Transverse colon (tissue), 4 donors: ENCODE measurements around the gene SLC30A3. TPM values are rescaled to one million over a fixed set of nuclear protein-coding genes. Genes with fewer than 3 reads are reported as not detected.

ENCODE experiments used
- DNase-seq: peaks from one replicate; pipeline ENCODE4 v3.0.0-alpha.2; 2019
- H3K27ac ChIP-seq, 4 donors: fragments of 200-600 bp; sonication (generic); 2 replicates each; pipeline ENCODE4 v1.5.1; 2016 to 2018; ENCODE audit warnings: inconsistent platforms in 4 of 4
- H3K27me3 ChIP-seq: fragments of 200-600 bp; sonication (generic); 2 replicates; pipeline ENCODE4 v1.5.1; 2017; ENCODE audit warnings: inconsistent platforms
- H3K36me3 ChIP-seq, 4 donors: fragments of 200-600 bp; sonication (generic); 2 replicates each; pipeline ENCODE4 v1.5.1; 2017 to 2019; ENCODE audit warnings: inconsistent platforms in 4 of 4
- H3K4me1 ChIP-seq, 4 donors: fragments of 200-600 bp; sonication (generic); 2 replicates each; pipeline ENCODE4 v1.5.1; 2017 to 2020; ENCODE audit warnings: inconsistent platforms in 4 of 4
- H3K4me3 ChIP-seq, 4 donors: fragments of 200-600 bp; sonication (generic); 1 replicate in 1 of 4; 2 replicates in 3 of 4; pipeline versions ENCODE4 v1.5.1 to v1.6.1; 2017 to 2019; ENCODE audit warnings: inconsistent platforms in 4 of 4
- H3K9me3 ChIP-seq, 2 donors: fragments of 200-600 bp; sonication (generic); 2 replicates each; pipeline ENCODE4 v1.5.1; 2017 to 2019; ENCODE audit warnings: inconsistent platforms in 2 of 2
- CTCF ChIP-seq, 5 experiments: fragments of 200-600 bp in 3 of 5; fragments of 450-650 bp in 2 of 5; sonication (generic) in 3 of 5; IDR thresholded peaks; 1 replicate in 2 of 5; 2 replicates in 3 of 5; pipeline ENCODE4 v1.5.1; 2016 to 2017; ENCODE audit warnings: antibody characterized with exemption in 5 of 5, inconsistent platforms in 3 of 5, mild to moderate bottlenecking in 2 of 5, moderate library complexity in 1 of 5
- EP300 ChIP-seq: sonication (generic); formaldehyde crosslinking; IDR thresholded peaks from one replicate; pipeline ENCODE4 v1.6.1; 2017; ENCODE audit warnings: antibody characterized with exemption, low read depth
- POLR2A ChIP-seq: fragments of 450-650 bp; IDR thresholded peaks from one replicate; pipeline ENCODE4 v1.6.1; 2016; ENCODE audit warnings: antibody characterized with exemption, mild to moderate bottlenecking, moderate library complexity
- POLR2AphosphoS5 ChIP-seq, 3 donors: sonication (generic); formaldehyde crosslinking; IDR thresholded peaks; one replicate each; pipeline ENCODE4 v1.6.1; 2016; ENCODE audit warnings: antibody characterized with exemption in 3 of 3
- WGBS, 2 donors: methylation state at CpG; one replicate each; pipeline ENCODE4 v1.1.5; 2018; ENCODE audit warnings: low coverage in 1 of 2; 5-methylcytosine and 5-hydroxymethylcytosine counted together
- in situ Hi-C, 4 donors: fragments of 200-750 bp; cut with MboI; loops; one replicate each; pipeline versions ENCODE4 v1.15.0 to v1.15.1; 2017; ENCODE audit warnings: low sequenced_read_pairs in 3 of 4, low pct_ligation_motif_present in 1 of 4, low pct_unique_long_range_greater_than_20kb in 1 of 4
- intact Hi-C: fragments of 100-400 bp; cut with DNase I; formaldehyde crosslinking; loops from one replicate; pipeline ENCODE4 v1.15.1; 2023; ENCODE audit warnings: low total_unique reads
- total RNA-seq, 4 donors: library from RNA; depleted of rRNA; stranded (reverse); fragments of >200 nt; gene quantifications; one replicate each; pipeline ENCODE4 v1.1.0, GENCODE V29; 2016

The SLC30A3 gene
- total RNA-seq, 4 donors from 2014 or later, result 0.60 TPM; not detected in 3

DNA sequence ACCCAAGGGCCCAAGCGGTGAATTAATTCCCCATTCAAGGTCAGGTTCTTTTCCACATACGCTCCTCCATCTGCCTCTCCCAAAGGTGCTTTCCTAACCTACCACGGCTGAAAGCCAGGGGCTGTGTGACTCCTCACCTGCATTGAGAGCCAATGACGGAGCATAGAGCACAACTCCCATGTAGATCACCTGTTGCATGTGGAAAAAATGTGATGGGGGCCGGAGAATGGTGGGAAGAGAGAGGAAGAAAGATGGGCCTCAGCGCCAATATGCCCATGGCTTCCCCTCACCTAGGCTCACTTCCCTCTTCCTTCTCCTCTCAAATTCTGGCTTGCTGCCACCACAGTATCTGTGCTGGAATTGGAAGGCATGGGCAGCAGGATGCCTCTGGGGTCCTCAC, 56.5 kb downstream of the SLC30A3 start:
- TF ChIP-seq POLR2A (no peak), CTCF (IDR thresholded peaks at IDR 0.05) (no peak), POLR2AphosphoS5 (IDR thresholded peaks at IDR 0.05) (no peak), EP300 (no peak)
- DNase-seq, result no peak
- intact Hi-C loops (no loop called here), in situ Hi-C loops (loop anchor here in 1 of 4 donors (25.0 kb wide), 1 partner anchor 94 kb away; the partner anchor contains the start of genes ABHD1 and CGREF1)
- Histone ChIP-seq H3K27ac (no peak overlapping the region), H3K36me3 (peaks cover 0 to 35% (median 7%) of the 10 kb centered on the region in 4 donors), H3K4me1 (peaks cover 4 to 19% (median 10%) of the 10 kb centered on the region in 4 donors), H3K27me3 (no peaks in the 10 kb centered on the region), H3K4me3 (no peak overlapping the region), H3K9me3 (no peaks in the 10 kb centered on the region)
- 95 to 100% methylated on average over 4 to 6 of the region's 6 CpGs for WGBS, 2 donors

GRCh38 chr2:27205206-27205605, 57.6 kb downstream of the SLC30A3 start:
- Histone ChIP-seq H3K4me3 (no peak overlapping the region), H3K9me3 (no peaks in the 10 kb centered on the region), H3K36me3 (peaks cover 0 to 39% (median 7%) of the 10 kb centered on the region in 4 donors), H3K27me3 (no peaks in the 10 kb centered on the region), H3K4me1 (peaks cover 0 to 11% (median 3%) of the 10 kb centered on the region in 4 donors), H3K27ac (no peak overlapping the region)
- intact Hi-C loops, result no loop called here
- TF ChIP-seq CTCF (IDR thresholded peaks at IDR 0.05) (no peak), POLR2AphosphoS5 (IDR thresholded peaks at IDR 0.05) (no peak), POLR2A (no peak), EP300 (no peak)
- WGBS, 2 donors, result 61 to 80% methylated on average over 1 to 8 of the region's 8 CpGs
- in situ Hi-C loops, result loop anchor here in 1 of 4 donors (25.0 kb wide), 1 partner anchor 93 kb away; the partner anchor contains the start of genes ABHD1 and CGREF1
- DNase-seq, result no peak

DNA sequence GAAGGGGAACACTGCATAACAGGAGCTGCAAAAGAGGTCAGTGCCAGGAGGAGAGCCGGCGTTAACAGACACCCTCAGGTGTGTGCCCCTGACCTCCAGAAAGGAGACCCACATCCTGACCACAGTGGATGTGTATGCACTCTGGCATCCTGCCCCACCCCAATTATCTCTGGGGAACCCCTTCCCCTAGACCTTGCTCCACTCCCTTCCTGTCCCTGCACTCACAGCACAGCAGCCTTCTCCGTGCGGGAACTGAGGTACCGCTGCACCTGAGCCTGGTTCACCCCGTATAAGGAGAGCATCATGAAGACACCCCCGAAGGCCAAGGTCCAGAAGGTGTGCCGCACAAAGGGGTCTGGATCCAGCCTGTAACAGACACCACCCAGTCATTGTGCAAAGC, 58.3 kb downstream of the SLC30A3 start:
- no peaks in the 10 kb centered on the region for H3K9me3 ChIP-seq
- no peak overlapping the region for H3K27ac ChIP-seq
- H3K4me3 ChIP-seq, result no peak overlapping the region
- peaks cover 0 to 4% (median 0%) of the 10 kb centered on the region in 4 donors for H3K4me1 ChIP-seq
- intact Hi-C loops, result no loop called here
- no peak for DNase-seq
- 91% methylated on average over 8 of the region's 8 CpGs; no CpG with 5 or more reads in 1 of the 2 donors for WGBS, 2 donors
- in situ Hi-C loops, result loop anchor here in 1 of 4 donors (25.0 kb wide), 1 partner anchor 92 kb away; the partner anchor contains the start of genes ABHD1 and CGREF1
- H3K36me3 ChIP-seq, result peaks cover 0 to 39% (median 7%) of the 10 kb centered on the region in 4 donors
- no peaks in the 10 kb centered on the region for H3K27me3 ChIP-seq
- TF ChIP-seq POLR2A (no peak), EP300 (no peak), POLR2AphosphoS5 (IDR thresholded peaks at IDR 0.05) (no peak), CTCF (IDR thresholded peaks at IDR 0.05) (no peak)

DNA sequence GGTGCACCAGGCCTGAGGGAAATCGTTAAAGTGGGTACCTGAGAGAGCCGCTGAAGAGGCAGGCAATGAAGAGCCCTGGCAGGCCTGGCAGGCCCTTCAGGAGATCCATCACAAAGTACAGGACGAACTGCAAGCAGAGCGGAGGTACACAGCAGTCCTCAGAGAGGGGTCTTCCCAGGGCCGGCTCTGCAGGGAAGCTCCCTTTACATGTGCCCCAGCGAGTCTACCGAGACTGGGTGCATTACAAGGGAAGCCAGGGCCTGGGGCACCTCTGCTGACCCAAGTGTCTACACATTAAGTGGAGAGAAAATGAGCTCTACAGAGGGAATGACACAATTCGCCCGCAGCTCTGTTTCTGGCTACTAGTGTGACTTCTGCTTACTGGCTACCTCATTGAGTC, 59.1 kb downstream of the SLC30A3 start:
- TF ChIP-seq CTCF (IDR thresholded peaks at IDR 0.05), result no peak
- Histone ChIP-seq H3K36me3 (peaks cover 0 to 39% (median 7%) of the 10 kb centered on the region in 4 donors), H3K9me3 (no peaks in the 10 kb centered on the region), H3K27ac (no peak overlapping the region), H3K27me3 (no peaks in the 10 kb centered on the region), H3K4me3 (no peak overlapping the region), H3K4me1 (no peaks in the 10 kb centered on the region)
- in situ Hi-C loops (loop anchor here in 1 of 4 donors (25.0 kb wide), 1 partner anchor 91 kb away; the partner anchor contains the start of genes ABHD1 and CGREF1), intact Hi-C loops (no loop called here)
- DNase-seq, result no peak
- 80 to 93% methylated on average over 1 to 9 of the region's 9 CpGs for WGBS, 2 donors

Other genes with a start within 250 kb of the SLC30A3 start
- gene TMEM214, start 230.1 kb downstream of the SLC30A3 start, total RNA-seq, result 100 to 1,000 TPM in 2 of 4 donors, 10 to 100 TPM in 2; 51.2 to 179 (median 127) TPM
- gene AGBL5, start 211.4 kb downstream of the SLC30A3 start, total RNA-seq, result 10 to 100 TPM in 3 of 4 donors, 1 to 10 TPM in 1; 9.7 to 39.2 (median 13.9) TPM
- 100 to 1,000 TPM in 3 of 4 donors, 10 to 100 TPM in 1; 92.7 to 320 (median 202) TPM for gene OST4, start 191.4 kb downstream of the SLC30A3 start, total RNA-seq
- 100 to 1,000 TPM in 1 of 4 donors, 10 to 100 TPM in 3; 41.0 to 152 (median 65.6) TPM for gene EMILIN1, start 184.4 kb downstream of the SLC30A3 start, total RNA-seq
- gene KHK, start 176.3 kb downstream of the SLC30A3 start, total RNA-seq, result 10 to 100 TPM in 1 of 4 donors, 1 to 10 TPM in 3; 1.8 to 12.0 (median 6.3) TPM
- 1 to 10 TPM in 2 of 4 donors, under 1 TPM in 1, not detected in 1; 0.27 to 4.9 (median 1.1) TPM for gene CGREF1, start 143.9 kb downstream of the SLC30A3 start, total RNA-seq
- gene ABHD1, start 139.2 kb downstream of the SLC30A3 start, total RNA-seq, result under 1 TPM in 1 of 4 donors, not detected in 3; 0.48 TPM
- 100 to 1,000 TPM in 1 of 4 donors, 10 to 100 TPM in 3; 53.2 to 105 (median 71.1) TPM for gene PREB, start 128.4 kb downstream of the SLC30A3 start, total RNA-seq
- gene PRR30, start 123.6 kb downstream of the SLC30A3 start, total RNA-seq, result not detected
- not detected for gene TCF23, start 114.0 kb downstream of the SLC30A3 start, total RNA-seq
- gene ATRAID, start 51.0 kb downstream of the SLC30A3 start, total RNA-seq, result 100 to 1,000 TPM in 2 of 4 donors, 10 to 100 TPM in 2; 64.7 to 179 (median 121) TPM
- 10 to 100 TPM; 22.8 to 58.3 (median 41.0) TPM for gene SLC5A6, start 50.8 kb downstream of the SLC30A3 start, total RNA-seq
- gene CAD, start 45.7 kb downstream of the SLC30A3 start, total RNA-seq, result 10 to 100 TPM; 11.9 to 25.9 (median 16.6) TPM
- gene DNAJC5G, start 12.4 kb upstream of the SLC30A3 start, total RNA-seq, result not detected
- gene TRIM54, start 19.4 kb upstream of the SLC30A3 start, total RNA-seq, result 1 to 10 TPM in 2 of 4 donors, under 1 TPM in 1, not detected in 1; 0.40 to 1.9 (median 1.2) TPM
- gene UCN, start 45.4 kb upstream of the SLC30A3 start, total RNA-seq, result 10 to 100 TPM in 1 of 4 donors, 1 to 10 TPM in 1, under 1 TPM in 1, not detected in 1; 0.82 to 10.8 (median 2.2) TPM
- gene MPV17, start 60.0 kb upstream of the SLC30A3 start, total RNA-seq, result 10 to 100 TPM; 34.4 to 53.8 (median 38.3) TPM
- 10 to 100 TPM; 55.7 to 79.2 (median 63.6) TPM for gene GTF3C2, start 93.7 kb upstream of the SLC30A3 start, total RNA-seq
- gene EIF2B4, start 107.3 kb upstream of the SLC30A3 start, total RNA-seq, result 10 to 100 TPM; 12.0 to 36.7 (median 27.5) TPM
- gene SNX17, start 107.6 kb upstream of the SLC30A3 start, total RNA-seq, result 10 to 100 TPM; 59.8 to 99.3 (median 73.9) TPM
- 10 to 100 TPM; 24.0 to 41.0 (median 32.6) TPM for gene ZNF513, start 117.7 kb upstream of the SLC30A3 start, total RNA-seq
- gene PPM1G, start 146.5 kb upstream of the SLC30A3 start, total RNA-seq, result 10 to 100 TPM; 43.4 to 54.9 (median 51.7) TPM
- 10 to 100 TPM; 38.4 to 74.8 (median 66.8) TPM for gene NRBP1, start 165.6 kb upstream of the SLC30A3 start, total RNA-seq
- 100 to 1,000 TPM in 1 of 4 donors, 10 to 100 TPM in 3; 18.0 to 112 (median 47.8) TPM for gene KRTCAP3, start 179.3 kb upstream of the SLC30A3 start, total RNA-seq
- gene IFT172, start 226.7 kb upstream of the SLC30A3 start, total RNA-seq, result 100 to 1,000 TPM in 1 of 4 donors, 10 to 100 TPM in 3; 14.5 to 113 (median 43.5) TPM
- gene FNDC4, start 232.2 kb upstream of the SLC30A3 start, total RNA-seq, result 1 to 10 TPM in 3 of 4 donors, under 1 TPM in 1; 0.80 to 8.2 (median 2.5) TPM
- not detected for gene GCKR, start 233.8 kb upstream of the SLC30A3 start, total RNA-seq